ENCODE results near the gene GAPT. TPM values are rescaled to one million over a fixed set of nuclear protein-coding genes. Genes with fewer than 3 reads are reported as not detected.

Gene GAPT
- total RNA-seq, 1 donor from 2014 or later = 0.31 TPM

DNA sequence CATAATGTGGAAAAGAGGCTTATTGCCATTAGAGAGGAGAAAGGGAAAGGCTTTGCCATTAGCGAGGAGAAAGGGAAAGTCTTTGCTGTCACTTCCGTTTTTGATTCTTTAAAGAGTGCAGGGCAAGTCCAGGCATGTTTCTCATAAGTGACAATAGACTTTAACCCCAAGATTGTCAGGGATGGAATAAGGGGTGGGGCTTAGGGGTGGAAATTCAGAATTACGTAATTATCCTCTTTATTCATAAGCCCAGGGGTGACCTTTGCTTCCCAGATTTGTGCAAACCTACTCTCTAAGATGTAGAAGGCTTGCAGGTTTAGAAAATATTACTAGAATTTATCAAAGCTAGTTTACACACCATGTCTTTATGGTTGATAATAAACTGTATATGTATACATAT is 29.1 kb upstream of the GAPT start:
- DNase-seq = no peak

DNA sequence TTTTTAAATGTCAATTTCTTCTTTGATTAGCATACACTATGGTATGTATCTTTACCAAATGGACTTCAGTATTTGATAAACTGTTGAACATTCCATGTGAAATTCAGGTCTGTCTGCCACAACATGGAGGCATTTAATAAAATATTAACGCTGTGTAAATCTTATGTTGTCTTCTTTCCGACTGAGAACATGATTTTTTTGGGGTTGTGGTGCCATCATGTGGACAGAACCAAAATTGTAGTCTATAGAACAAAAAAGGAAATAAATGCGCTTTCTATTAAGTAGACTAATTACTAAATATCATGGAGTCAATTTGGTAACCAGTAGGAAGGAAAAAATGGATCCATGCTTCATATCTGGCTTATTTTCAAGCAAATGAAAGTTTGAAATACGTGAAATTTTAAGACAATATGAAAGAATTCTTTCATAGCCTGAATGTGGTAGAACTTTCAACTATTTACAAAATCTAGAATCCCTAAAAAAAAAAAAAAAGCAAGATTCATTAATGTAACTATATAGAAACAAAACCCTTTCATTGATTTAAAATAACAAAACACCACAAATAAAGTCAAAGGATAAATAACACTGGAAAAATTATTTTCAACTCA is 28.5 kb upstream of the GAPT start:
- DNase-seq = no peak

DNA sequence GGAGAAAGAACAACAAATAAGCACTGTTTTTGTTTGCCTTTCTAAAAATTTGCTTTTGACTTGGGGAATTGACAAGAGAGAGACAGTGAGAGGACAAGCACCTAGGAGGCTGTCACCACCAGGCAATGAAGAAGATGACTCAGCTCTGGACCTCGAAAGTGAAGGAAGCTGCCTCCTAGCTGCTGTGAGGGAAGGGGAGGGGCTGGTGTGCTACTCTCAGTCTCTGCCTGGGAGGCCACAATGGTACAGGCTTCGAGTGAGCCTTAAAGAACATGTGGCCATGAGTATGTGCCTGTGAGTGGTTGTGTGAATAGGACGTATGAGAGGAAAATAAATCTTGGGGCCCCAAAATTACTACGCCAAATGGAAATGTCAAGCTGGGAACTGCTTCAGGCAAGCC is 24.3 kb upstream of the GAPT start:
- DNase-seq = no peak

GRCh38 chr5:58469896-58470295 is 21.3 kb upstream of the GAPT start:
- DNase-seq = no peak

DNA sequence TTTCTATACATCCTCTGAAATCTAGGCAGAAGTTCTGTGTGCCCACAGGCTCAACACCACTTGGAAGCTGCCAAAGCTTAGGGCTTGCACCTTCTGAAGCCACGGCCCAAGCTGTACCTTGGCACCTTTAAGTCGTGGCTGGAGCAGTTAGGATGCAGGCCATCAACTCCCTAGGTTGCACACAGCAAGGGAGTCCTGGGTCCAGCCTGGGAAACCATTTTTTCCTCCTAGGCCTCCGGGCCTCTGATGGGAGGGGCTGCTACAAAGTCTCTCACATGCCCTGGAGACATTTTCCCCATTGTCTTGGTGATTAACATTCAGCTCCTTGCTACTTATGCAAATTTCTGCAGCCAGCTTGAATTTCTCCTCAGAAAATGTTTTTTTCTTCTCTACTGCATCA is 15.8 kb upstream of the GAPT start:
- no peak for DNase-seq

GRCh38 chr5:58477760-58478376 is 13.4 kb upstream of the GAPT start:
- no peak for DNase-seq

DNA sequence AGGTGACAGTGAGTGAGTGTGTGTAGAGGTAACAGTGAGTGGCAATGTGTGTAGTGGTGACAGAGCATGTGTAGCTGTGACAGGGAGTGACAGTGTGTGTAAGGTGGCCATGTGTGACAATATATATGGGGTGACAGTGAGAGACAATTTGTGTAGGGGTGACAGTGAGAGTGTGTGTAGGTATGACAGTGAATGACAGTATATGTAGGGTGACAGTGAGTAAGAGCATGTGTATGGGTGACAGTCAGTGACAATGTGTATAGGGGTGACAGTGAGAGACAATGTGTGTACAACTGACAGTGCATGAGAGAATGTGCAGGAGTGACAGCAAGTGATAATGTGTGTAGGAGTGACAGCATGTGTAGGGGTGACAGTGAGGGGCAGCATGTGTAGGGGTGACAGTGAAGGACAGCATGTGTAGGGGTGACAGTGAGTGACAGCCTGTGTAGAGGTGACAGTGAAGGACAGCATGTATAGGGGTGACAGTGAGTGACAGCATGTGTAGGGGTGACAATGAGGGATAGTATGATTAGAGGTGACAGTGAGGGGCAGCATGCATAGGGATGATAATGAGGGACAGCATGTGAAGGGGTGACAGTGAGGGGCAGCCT is 10.1 kb upstream of the GAPT start:
- no peak for DNase-seq

DNA sequence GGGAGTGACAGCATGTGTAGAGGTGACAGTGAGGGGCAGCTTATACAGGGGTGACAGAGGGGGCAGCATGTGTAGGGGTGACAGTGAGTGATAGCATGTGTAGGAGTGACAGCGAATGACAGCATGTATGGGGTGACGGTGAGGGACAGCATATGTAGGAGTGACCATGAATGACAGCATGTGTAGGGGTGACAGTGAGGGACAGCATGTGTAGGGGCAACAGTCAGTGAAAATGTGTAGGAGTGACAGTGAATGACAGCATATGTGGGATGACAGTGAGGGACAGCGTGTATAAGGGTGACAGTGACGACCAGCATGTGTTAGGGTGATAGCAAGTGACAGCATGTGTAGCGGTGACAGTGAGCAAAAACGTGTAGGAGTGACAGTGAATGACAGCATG is 9.4 kb upstream of the GAPT start:
- no peak for DNase-seq

DNA sequence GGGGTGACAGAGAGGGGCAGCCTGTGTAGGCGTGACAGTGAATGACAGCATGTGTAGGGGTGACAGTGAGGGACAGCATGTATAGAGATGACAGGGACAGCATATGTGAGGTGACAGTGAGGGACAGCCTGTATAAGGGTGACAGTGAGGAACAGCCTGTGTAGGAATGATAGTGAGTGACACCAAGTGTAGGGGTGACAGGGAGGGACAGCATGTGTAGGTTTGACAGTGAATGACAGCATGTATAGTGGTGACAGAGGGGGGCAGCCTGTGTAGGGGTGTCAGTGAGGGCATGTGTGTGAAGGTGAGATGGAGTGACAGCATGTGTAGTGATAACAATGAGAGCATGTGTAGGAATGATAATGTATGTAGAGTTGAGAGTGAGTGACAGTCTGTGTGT is 8.7 kb upstream of the GAPT start:
- no peak for DNase-seq

- DNase-seq = no peak
Measured at GRCh38 chr5:58484505-58484904, 6.7 kb upstream of the GAPT start.

- no peak for DNase-seq
Measured at GRCh38 chr5:58486290-58486689, 4.9 kb upstream of the GAPT start.

- no peak for DNase-seq
Measured at GRCh38 chr5:58490402-58491050, 709 bp upstream of the GAPT start.

- DNase-seq = no peak
Measured at GRCh38 chr5:58493141-58493540, 1.9 kb downstream of the GAPT start.

- DNase-seq = no peak
Measured at GRCh38 chr5:58496488-58496887, 5.3 kb downstream of the GAPT start.

- no peak for DNase-seq
Measured at GRCh38 chr5:58497386-58497785, 6.2 kb downstream of the GAPT start.

- no peak for DNase-seq
Measured at GRCh38 chr5:58497921-58498320, 6.7 kb downstream of the GAPT start.

- peak; percentile 2 for DNase-seq
Measured at GRCh38 chr5:58498340-58498942, 7.2 kb downstream of the GAPT start.

- DNase-seq = no peak
Measured at GRCh38 chr5:58499231-58499630, 8.0 kb downstream of the GAPT start.

GRCh38 chr5:58499941-58500340 is 8.7 kb downstream of the GAPT start:
- no peak for DNase-seq

DNA sequence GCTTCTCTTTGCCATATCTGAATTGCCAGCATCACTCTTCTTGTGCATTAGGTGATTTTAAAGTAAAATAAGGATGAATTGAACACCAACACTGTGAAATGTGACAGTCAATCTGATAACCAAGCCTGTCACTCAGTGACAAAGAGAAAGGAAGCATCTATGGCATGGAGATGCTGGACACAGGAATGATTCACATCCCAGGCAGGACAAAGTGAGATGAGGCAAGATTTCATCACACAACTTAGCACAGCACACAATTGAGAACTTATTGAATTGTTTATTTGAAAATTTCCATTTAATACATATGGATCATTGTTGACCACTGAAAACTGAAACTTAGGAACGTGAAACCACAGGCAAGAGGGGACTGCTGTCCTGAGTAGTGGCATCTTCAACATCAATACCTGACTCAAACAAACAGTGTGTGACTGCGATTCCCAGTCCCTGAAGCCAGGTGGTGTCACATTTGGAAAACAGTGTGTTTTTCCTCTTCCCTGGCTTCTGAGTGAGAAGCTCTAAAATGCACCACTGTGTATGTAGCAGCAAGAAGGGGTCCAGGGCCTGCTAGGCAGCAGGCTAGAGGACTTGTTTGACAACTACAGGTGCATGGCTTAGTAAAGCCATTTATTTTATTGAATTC is 10.7 kb downstream of the GAPT start:
- DNase-seq = no peak

DNA sequence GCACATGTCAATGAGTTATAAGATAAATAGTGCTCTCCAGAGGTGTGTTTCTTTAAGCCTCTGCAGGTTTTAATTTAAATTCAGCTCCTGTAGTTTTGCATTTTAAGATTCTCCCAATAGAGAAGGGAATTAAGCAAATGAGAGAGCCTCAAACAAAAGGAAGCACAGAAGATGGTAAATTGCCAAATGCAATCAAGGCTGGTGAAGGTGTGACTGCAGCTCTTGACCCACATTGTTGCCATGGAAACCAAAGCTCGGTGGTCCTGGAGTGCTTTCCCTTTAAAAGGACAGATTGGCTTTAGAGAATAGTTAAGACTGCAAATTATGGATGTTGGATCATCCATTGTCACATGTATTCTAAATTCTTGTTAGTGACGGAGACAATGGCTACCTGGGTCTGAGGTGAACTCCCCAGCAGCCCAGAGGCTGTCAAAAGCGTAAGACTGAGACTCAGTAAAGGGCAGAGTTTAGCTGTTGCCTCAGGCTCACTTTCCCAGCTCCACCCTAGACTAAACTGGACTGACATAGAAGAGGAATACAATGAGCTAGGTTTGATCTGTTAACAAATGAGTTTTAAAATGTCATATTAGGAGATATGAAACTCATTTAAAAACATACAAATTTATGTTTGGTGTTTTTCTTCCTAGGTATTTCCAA is 12.3 kb downstream of the GAPT start:
- DNase-seq = no peak

DNA sequence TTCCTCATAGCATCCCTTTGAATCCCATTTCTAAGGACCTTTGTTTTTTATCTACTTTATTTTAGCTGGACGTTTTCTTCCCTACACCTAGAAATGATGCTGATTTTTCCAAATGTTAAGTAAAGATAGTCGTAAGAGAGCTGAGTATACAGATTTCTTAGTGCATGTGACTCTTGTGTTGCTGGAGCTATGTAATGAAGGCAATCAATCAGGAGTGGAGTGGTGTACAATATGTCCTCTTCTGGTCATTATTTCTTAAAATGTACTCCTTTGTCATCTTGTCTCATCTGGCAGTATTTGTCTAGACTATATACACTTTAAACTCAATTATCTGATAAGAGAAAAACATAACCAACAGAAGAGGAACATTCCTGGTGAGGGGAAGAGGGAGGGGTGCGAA is 13.5 kb downstream of the GAPT start:
- no peak for DNase-seq
